Activated effector memory CD4-positive, alpha-beta T cell treated with Interleukin-2 at 50 U/mL for 16 hours (primary cell): ENCODE results near the gene SEMA3E.

Experiments
- DNase-seq: peaks from one replicate; pipeline ENCODE4 v3.0.0-alpha.2; 2020

The SEMA3E gene

DNA sequence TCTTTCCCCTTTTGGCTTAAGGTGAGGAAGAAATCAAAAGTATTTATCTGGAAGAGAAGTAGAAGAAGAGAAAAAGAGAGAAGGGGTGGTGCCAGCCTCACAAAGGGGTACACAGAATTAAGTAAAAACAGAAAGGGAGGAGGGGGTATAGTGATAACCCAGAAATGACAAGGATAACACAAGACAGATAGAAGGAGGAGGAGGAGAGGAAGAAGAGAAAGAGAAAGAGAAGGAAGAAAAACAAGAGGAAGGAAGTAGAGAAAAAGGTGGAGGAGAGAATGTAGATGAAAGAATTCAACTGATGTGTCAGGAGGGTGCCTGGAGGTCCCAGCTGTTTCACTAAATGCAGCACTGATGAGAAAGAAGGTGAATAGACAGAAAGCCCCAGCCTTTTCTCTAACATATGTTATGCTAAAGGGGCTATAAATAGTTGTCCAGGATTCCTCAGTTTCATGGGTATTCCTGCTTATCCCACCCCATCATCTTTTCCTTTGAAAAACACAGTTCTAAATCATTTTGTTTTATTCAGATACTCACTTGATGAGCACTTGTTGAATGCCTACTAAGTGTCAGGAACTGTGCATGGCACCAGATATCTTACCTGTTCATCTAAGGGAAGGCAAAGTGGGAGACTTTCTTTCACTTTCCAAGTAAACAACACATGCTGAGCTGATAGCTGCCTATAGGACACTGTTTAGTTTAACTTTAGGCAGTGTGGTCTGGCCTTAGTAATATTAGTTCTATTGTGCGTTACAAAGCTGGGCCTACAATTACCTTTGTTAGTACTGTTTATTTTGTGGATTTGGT, 8.0 kb downstream of the SEMA3E start:
- no peak for DNase-seq

DNA sequence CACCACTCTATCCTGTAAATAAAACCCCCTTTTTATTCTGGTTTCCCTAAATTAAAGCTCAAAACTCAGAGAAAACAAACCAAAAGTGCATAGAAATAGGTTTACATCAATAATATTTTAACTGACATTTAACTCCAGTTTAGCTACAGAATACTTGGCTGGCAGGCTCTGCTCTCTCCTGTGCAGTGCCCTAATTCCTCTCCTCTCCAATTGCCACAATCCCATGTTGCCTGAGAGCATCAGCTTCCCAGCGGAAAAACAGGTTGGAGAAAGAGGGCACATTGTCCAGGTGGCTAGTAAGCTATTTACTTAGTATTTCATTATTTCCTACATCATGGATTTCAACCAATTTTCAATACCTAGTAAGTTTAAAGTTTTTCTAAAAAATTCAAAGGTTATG, 8.7 kb downstream of the SEMA3E start:
- no peak for DNase-seq

DNA sequence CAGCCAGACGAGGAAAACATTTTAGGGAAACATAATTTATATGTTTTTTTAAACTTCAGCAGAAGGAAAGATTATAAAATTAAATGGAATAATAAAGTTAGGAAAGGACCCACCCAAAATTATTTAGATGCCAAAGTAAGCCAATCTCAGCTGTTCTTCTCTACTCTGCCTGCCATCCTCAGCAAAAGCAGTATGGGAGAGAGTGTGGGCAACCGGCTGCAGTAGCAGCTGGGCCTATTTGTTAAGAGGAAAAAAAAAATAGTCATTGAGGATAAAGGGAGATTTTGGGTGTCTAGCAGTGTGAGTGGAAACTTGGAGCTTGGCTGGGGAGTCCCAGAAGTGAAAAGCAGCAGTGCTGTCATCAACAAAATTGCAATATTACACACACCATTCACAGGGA, 15.4 kb downstream of the SEMA3E start:
- DNase-seq, result no peak

DNA sequence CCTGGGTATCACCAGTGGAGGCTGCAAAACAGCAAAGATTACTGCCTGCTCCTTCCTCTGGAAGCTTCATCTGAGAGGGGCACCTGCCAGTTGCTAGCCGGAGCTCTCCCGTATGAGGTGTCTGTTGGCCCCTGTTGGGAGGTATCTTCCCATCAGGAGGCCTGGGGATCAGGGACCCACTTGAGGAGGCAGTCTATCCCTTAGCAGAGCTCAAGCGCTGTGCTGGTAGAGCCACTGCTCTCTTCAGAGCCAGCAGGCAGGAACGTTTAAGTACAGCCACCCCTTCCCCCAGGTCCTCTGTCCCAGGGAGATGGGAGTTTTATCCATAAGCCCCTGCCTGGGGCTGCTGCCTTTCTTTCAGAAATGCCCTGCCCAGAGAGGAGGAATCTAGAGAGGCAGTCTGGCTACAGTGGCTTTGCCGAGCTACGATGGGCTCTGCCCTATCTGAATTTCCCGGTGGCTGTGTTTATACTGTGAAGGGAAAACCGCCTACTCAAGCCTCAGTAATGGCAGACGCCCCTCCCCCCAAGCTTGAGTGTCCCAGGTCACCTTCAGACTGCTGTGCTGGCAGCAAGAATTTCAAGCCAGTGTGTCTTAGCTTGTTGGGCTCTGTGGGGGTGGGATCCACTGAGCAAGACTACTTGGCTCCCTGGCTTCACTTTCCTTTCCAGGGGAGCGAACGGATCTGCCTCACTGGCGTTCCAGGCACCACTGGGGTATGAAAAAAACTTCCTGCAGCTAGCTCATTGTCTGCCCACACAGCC, 19.6 kb downstream of the SEMA3E start:
- DNase-seq, result no peak

DNA sequence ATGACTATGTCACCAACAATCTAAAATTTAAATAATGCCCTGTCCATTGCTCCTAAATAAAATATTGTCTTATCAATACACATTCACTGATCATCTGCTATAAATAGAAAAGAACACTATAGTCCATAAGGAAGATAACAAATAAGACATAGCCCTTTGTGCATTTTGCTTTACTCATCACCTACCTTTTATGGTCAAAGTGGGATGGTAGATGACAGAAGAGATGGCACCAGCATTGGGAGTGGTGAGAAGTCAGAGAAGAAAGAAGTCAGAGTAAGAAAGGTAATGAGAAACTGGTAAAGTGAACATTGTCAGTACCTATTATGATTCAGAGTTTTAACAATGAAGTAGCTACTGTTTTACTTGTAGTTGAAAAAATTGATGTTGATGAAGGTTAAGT, 31.1 kb downstream of the SEMA3E start:
- no peak for DNase-seq

DNA sequence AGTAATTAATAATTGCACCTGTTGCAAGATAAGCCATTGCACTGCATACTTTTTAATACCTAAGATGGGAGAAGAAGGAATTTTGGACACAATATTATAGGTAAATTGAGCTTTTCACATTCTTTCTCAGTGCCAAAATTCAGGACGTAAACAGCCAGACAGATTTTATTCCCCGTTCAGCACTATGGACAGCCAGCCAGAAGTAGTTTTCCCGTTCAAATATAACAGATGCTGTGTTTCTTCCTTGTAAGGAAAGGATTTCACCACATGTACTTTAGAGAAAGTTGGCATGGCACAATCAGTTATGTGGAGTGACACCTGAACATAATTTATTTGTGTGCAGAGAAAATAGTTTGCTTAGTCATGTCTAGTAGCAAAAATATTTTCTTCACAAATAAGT, 34.8 kb downstream of the SEMA3E start:
- no peak for DNase-seq

DNA sequence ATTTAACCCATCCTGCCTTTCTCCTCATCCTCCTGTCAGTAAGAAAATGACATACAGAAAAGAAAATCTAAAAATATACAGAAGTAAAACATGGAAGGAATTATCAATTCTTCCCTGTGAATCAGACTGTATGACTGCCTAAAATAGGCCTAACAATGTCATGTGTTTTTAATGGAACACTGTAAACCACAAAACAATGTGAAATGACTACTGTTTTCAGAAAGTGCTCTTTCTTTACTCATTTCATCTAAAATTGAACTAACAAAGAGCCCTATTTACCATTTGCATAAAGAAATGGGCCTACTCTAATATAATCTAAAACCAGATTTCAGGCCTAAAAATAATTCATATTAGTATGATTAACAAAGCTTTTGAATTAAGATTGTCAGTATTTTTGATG, 35.7 kb downstream of the SEMA3E start:
- DNase-seq, result no peak

DNA sequence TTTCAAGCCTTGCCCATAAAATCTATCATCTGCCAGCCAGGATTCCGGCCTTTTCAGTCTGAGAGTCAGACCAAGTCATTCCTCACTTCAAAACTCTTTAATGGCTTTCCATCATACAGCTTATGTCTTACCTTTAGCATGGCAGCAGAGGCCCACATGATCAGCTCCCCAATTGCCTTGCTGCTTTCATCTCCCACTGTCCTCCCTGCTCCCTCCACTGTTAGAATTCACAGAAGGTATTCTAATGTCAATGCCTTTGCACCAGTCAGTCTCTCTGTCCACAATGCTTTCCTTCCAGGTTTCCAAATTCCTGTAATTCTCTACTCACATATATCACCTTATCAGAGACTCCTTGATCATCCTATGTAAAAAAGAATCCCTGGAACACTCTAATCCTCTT, 37.2 kb downstream of the SEMA3E start:
- DNase-seq, result no peak

DNA sequence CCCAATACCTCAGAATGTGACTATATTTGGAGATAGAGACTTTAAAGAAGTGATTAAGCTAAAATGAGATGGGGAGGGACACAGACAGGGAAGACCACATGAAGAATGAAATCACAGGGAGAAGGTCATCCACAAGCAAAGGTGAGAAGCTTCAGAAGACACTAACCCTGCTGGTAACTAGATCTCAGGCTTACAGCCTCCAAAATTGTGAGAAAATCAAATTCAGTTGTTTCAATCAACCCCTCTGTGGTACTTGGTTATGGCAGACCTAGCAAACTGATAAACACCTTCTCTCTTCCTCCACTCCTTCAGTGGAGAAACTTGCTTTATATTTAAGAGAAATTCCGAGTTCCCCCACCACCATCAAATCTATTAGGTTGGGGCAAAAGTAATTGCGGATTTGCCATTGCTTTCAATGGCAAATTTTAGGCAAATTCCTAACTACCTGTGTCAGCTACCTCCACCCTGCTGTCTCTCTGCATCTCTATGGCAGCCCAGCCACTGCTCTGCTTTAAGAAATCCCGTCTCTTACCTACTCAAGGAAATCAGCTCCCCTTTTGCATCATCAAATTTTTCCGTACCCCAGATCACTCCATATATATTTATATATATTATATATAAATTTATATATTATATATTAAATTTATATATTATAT, 38.2 kb downstream of the SEMA3E start:
- DNase-seq, result no peak

DNA sequence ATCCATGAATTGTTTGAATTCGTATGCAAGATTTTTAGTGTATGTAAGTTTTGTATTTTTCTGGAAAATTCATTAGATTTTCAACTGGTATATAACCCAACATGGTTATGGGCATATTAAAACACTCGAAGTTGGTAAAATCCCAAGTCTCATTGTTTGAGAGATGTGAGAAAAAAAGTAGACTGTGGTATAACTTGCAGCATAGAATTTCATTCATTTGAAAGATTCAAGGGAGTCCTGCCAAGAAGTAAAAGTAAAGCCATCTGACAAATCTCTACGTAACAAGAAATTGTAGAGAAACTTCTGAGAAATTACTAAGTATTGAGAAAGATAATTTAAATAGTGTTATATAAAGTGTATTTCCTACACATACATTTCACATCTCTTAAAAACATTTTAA, 40.2 kb downstream of the SEMA3E start:
- DNase-seq, result no peak

DNA sequence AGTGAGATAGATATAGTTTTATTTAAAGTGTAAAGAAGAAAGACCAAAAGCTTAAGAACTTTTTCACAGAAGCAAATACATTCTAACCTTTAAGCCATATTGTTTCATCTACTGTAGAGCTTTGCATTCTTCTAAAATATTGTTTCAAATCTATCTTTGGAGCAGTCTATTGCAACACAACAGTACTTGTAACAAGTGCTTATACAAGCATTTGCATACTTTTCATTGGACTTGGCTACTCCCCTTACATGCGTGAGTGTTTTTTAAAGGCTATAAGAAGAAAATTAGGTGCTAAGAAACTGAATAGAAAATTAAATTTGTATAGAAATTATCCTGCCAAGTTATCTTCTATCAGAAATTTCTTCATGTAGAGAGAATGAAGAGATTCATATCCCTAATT, 45.3 kb downstream of the SEMA3E start:
- no peak for DNase-seq

DNA sequence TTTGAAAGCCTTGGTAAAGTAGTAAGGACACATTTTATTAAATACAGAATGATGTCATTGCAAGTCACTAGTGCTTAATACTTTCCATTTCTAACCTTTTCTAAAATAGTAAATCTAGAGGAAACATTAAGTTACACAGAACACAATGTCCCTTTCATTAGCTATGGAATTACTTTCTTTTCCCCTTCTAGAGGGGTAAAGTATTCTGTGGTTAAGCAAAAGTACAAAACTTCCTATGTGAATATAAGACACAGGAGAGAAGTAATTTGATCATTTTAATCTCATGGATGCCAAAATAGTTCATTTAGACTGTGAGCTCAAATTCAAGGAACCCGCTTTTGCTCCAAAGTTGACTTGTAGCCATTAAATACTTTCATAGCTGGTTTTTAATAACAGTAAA, 49.8 kb downstream of the SEMA3E start:
- DNase-seq, result no peak

DNA sequence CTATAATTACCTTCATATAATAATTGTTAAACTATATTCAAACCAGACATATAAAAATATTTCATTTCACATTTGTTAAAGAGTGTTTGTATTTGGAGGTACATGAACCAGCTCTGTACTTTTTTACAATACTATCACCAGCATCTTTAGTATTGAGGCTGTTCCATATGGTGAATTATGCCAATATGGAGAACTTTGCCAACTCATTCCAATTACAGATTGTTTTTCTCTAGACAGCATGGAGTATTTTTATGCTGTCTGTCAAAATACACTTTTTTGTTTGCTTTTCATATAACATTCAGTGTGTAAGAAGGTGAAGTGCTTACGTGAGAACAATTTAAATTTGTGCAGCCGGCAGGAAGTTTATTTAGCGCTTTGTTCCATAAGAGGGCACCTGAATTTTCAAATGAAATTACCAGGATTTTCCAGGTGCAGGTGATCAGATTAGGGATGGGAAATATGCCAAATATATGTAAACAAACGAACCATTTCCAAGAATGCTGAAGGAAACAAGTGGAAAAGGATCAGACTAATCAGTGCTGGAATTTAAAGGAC, 54.9 kb downstream of the SEMA3E start:
- DNase-seq, result no peak

DNA sequence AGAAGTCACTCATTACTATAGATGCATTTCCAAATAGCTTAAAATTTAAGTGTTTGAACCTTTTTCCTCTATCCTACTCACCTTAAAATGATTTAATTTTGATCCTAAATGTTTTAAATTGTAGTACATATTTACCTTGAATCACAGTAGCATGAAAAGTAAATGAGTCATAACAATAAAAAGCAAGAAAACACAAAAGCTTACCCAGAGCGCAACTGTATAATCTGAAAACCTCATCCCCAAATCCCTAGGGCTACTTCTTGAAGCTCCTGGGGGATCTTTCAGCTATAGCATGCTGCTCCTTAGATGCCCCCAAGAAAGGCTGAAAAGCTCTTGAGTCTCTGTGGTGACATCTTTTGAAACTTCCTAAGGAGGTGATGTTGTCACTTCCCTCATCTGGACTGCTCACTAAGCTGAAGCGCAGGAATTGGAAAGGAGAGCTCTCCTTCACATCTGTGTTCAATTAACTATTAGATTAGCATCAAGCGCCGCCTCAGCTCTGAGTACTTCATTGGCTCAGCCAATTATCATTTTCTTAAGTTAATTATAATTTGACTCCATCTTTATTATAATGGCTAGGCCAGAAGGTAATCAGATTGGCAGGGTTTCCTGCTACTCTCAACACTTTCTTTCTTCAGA, 60.2 kb downstream of the SEMA3E start:
- DNase-seq, result no peak

DNA sequence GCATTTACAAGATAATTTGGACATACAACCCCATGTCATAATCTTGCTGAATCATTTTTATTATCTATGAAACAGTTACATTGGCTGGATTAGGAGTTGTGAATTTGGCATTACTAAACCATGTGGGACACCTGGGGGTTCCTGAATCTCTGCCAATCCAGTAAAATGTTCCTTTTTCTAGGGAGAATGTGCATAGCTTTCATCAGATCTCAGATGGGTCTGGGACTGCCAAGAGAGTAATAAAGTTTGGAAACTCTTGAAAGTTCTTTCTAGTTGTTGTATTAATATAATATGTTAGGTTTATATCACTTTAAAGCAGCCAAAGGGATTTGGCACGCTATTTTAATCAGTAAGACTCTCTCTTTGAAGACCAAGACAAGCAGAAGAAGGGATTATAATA, 62.7 kb downstream of the SEMA3E start:
- DNase-seq, result no peak

DNA sequence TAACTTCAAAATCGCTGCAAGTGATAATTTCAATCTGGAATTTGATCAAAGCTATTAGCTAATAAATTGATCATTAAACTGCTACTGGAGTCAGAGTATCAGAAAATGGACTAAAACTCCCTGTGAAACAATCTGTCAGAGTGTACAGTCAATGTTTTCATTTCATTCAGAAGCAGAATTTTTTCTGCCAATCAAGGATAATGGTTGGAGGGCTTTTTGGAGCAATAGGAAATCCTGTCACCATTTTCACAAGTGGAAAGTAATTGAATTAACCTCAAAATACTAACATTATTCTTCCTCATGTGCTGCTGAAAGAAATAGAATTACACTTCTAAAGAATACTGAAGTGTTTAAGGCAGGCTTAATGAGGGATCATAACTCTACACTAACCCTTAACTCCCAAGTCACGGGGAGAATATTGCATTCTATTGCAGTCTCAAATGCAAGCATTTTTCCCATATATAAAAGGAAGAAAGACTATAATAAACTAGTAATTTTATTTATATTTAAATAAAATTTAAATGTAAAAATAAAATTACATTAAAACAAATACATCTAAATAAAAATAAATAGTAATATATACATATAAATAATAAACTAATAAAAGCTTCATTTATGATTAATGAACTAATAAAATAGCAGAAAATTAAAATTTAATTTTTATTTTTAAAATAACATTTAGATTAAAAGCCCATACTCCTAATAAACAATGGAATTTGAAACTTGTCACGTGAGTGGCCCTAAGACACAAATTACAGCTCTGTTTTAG, 67.1 kb downstream of the SEMA3E start:
- no peak for DNase-seq

DNA sequence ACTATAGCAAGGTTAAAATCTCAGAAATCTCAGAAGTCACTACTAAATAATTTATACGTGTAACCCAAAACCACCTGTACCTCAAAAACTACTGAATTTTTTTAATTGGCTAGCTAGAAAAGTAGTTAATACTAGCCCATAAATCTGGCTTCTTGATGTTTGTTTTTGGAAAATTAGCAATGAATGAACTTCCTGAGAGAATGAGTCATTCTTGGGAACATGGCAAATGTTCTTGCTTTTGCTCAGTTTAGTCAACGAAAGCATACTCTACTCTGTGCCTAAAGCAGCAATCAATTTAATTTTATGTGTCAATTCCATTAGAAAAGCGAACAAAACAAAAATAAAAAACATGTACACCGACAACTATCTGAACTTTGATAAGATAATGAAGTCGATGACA, 69.2 kb downstream of the SEMA3E start:
- no peak for DNase-seq

DNA sequence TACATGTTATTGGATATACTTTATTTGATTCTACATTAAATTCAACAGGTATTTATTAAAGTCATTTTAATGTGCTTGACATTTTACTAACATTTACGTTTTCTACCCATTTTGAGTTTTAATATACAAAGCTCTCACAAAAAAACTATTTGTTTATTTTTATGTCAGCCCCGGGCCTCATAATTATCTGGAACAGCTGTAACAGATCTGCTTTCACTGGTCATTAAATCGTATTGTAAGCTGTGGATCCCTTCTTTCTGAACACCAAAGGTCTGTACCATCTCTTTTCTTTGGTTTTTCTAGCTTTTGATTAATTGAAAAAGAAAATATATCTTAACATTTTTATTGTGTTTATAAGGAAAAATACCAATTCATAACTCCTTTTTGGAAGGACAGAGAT, 73.5 kb downstream of the SEMA3E start:
- no peak for DNase-seq

DNA sequence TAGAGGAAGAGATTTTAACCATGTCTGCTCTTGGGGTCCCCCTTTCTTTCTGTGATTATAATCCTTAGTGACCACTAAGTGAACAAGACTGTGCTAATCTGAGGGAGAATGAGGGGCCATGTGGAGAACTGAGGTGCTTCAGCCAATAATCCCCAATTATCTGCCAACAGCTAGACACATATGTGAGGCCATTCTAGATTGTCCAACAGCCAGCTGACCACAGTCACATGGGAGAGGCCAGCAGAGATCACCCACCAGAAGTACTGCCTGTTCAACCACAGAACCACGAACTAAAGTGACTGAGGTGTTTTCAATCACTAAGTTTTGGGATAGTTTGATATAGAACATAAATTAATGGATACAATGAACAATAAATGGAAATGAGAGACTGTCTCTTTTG, 74.3 kb downstream of the SEMA3E start:
- DNase-seq, result no peak

DNA sequence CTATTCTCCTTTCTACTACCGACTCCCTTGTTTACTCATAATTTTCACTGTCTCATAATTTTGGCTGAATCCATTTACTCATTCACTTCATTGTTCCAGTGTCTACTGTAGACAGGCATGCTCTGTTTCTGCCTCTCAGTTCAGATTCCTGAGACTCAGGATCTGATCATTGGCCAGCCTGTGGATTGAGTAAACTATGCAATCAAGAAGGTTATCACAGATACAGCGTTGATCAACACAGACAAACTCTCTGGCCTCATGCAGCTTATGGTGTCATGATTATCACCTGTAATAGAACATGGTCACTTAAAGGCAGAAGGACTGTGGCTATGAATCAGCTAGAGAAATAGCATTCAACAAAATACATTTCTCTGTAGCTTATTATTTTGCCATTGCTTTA, 86.0 kb downstream of the SEMA3E start:
- no peak for DNase-seq

DNA sequence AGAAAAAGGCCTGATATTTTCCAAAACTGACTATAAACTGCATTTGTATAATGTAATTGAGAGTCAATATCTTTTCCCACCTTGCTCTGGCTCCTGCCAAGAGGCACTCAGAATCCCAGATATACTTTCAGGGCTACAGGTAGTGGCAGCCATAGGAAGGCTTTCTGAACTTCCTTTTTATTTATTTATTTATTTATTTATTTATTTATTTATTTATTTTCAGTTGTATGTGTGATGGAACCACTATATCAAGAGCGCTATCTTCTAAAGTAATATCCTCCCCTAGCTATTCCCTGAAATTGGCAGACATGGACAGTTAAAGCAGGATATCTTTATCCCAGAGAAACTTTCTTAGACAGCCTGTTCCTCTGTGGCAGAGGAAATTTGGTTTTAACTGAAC, 86.7 kb downstream of the SEMA3E start:
- no peak for DNase-seq

DNA sequence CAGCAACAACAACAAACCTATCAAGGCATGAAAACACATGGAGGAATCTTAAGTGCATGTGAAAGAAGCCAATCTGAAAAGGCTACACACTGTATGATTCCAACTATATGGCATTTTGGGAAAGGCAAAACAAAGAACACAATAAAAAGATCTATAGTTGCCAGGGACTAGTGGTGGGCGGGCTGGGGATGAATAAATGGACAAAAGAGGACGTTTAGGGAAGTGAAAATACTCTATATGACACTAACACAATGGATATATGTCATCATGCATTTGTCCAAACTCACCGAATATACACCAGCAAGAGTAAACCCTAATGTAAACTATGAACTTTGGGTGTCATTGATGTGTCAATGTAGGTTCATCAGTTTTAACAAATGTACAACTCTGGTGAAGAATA, 89.1 kb downstream of the SEMA3E start:
- no peak for DNase-seq
